Upper lobe of left lung (tissue), 6 donors: ENCODE results near the gene DIP2C. TPM values are rescaled to one million over a fixed set of nuclear protein-coding genes. Genes with fewer than 3 reads are reported as not detected.

ENCODE experiments used
- ATAC-seq, 2 donors: fragments of 200-7000 bp; cut with Tn5 transposase; one replicate each; pipeline ENCODE4 v1.9.1; 2022; ENCODE audit warnings: mild to moderate bottlenecking in 2 of 2, moderate library complexity in 2 of 2; ENCODE audit not compliant: low FRiP score in 2 of 2
- DNase-seq, 2 donors: peaks; one replicate each; pipeline ENCODE4 v3.0.0-alpha.2; 2019 to 2020
- H3K27ac ChIP-seq, 4 donors: fragments of 200-600 bp; sonication (generic); one replicate each; pipeline ENCODE4 v1.5.1; 2016 to 2019
- H3K27me3 ChIP-seq, 4 donors: fragments of 200-600 bp; sonication (generic); one replicate each; pipeline ENCODE4 v1.5.1; 2017 to 2019
- H3K36me3 ChIP-seq, 4 donors: fragments of 200-600 bp; sonication (generic); one replicate each; pipeline ENCODE4 v1.5.1; 2016 to 2019
- H3K4me1 ChIP-seq, 4 donors: fragments of 200-600 bp; sonication (generic); one replicate each; pipeline ENCODE4 v1.5.1; 2018 to 2019
- H3K4me3 ChIP-seq, 4 donors: fragments of 200-600 bp; sonication (generic); one replicate each; pipeline ENCODE4 v1.5.1; 2017 to 2019; ENCODE audit warnings: mild to moderate bottlenecking in 2 of 4, moderate library complexity in 1 of 4
- H3K9me3 ChIP-seq, 4 donors: fragments of 200-600 bp; sonication (generic); one replicate each; pipeline ENCODE4 v1.5.1; 2018 to 2019
- EP300 ChIP-seq, 4 donors: sonication (generic); formaldehyde crosslinking; IDR thresholded peaks; one replicate each; pipeline ENCODE4 v1.5.1; 2017; ENCODE audit warnings: antibody characterized with exemption in 4 of 4, control low read depth in 2 of 4
- POLR2A ChIP-seq, 4 donors: fragments of 450-650 bp; IDR thresholded peaks; one replicate each; pipeline ENCODE4 v1.5.1; 2016 to 2017; ENCODE audit warnings: antibody characterized with exemption in 4 of 4, mild to moderate bottlenecking in 2 of 4
- POLR2AphosphoS5 ChIP-seq, 2 donors: sonication (generic); formaldehyde crosslinking; IDR thresholded peaks; one replicate each; pipeline ENCODE4 v1.5.1; 2017; ENCODE audit warnings: antibody characterized with exemption in 2 of 2
- WGBS, 2 donors: methylation state at CpG; one replicate each; pipeline ENCODE4 v1.1.5; 2017 to 2018; 5-methylcytosine and 5-hydroxymethylcytosine counted together
- total RNA-seq, 6 donors: library from RNA; depleted of rRNA in 4 of 6; stranded (reverse); fragments of >200 nt in 4 of 6; gene quantifications; one replicate each; pipeline versions ENCODE4 v1.1.0 to v1.2.1, GENCODE V29; 2016 to 2021
- TF ChIP-seq, protein P1 (sequence below), 6 experiments: fragments of 450-650 bp in 4 of 6; fragments of 200-600 bp in 2 of 6; sonication (generic) in 2 of 6; IDR thresholded peaks; one replicate each; pipeline ENCODE4 v1.5.1; 2016 to 2019; ENCODE audit warnings: antibody characterized with exemption in 6 of 6
- donor health status: DM: no; HTN: no; CAD: no; lungs with moderate emphysema.
- donor health status: DM: no; HTN: yes; CAD: no; lungs with severe emphysema.

DIP2C gene
- total RNA-seq, 6 donors from 2014 or later: 11.6 to 32.5 (median 14.7) TPM

DNA sequence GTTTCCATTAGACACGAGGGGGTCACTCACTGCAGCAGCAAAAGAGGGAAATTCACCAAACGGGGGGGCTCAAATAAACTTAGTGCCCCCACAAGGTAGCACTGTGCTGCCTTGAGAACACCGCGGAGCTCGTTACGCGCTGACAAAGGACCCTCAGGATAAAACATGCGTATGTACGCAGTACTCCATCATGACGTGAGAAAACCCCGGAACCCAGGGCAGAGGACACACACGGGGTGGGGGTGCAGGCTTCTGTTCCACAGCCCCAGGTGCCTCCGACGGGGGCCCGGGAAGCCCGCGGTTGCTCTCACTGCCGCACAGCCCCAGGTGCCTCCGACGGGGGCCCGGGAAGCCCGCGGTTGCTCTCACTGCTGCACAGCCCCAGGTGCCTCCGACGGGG, 321.8 kb downstream of the DIP2C start:
- Histone ChIP-seq H3K4me1 (peaks cover 0 to 2% (median 0%) of the 10 kb centered on the region in 4 donors), H3K27me3 (no peaks in the 10 kb centered on the region), H3K36me3 (peaks cover 0 to 48% (median 26%) of the 10 kb centered on the region in 4 donors), H3K4me3 (no peak overlapping the region), H3K27ac (no peak overlapping the region), H3K9me3 (no peaks in the 10 kb centered on the region)
- 84 to 91% methylated on average over 18 of the region's 25 CpGs for WGBS, 2 donors
- DNase-seq (no peak), ATAC-seq (no peak)
- TF ChIP-seq EP300 (IDR thresholded peaks at IDR 0.05) (no peak), POLR2A (IDR thresholded peaks at IDR 0.05) (no peak), POLR2AphosphoS5 (IDR thresholded peaks at IDR 0.05) (no peak)
- TF ChIP-seq, protein P1, sequence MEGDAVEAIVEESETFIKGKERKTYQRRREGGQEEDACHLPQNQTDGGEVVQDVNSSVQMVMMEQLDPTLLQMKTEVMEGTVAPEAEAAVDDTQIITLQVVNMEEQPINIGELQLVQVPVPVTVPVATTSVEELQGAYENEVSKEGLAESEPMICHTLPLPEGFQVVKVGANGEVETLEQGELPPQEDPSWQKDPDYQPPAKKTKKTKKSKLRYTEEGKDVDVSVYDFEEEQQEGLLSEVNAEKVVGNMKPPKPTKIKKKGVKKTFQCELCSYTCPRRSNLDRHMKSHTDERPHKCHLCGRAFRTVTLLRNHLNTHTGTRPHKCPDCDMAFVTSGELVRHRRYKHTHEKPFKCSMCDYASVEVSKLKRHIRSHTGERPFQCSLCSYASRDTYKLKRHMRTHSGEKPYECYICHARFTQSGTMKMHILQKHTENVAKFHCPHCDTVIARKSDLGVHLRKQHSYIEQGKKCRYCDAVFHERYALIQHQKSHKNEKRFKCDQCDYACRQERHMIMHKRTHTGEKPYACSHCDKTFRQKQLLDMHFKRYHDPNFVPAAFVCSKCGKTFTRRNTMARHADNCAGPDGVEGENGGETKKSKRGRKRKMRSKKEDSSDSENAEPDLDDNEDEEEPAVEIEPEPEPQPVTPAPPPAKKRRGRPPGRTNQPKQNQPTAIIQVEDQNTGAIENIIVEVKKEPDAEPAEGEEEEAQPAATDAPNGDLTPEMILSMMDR (IDR thresholded peaks at IDR 0.05): no peak

DNA sequence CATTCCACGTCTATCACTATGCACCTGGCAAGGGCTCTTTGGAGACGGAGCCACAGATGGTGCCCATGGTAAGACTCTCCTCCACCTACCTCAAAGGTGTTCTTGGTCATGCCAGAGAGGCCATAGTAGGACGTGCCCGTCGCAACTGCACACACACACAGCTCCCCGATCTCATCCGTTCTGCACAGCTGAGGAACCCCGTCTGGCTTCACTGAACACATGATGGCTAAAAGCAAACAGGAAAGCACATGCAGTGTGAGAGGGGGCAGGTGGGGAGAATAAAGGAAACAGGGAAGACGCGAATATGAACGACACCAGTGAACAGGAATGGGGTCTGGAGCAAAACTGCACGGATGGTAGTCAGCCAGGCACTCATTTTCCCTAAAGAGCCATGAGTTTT, 323.3 kb downstream of the DIP2C start:
- Histone ChIP-seq H3K9me3 (no peaks in the 10 kb centered on the region), H3K27ac (no peak overlapping the region), H3K36me3 (peaks cover 0 to 57% (median 33%) of the 10 kb centered on the region in 4 donors), H3K4me1 (no peaks in the 10 kb centered on the region), H3K27me3 (no peaks in the 10 kb centered on the region), H3K4me3 (no peak overlapping the region)
- no peak for TF ChIP-seq EP300 (IDR thresholded peaks at IDR 0.05)
- no peak for TF ChIP-seq POLR2A (IDR thresholded peaks at IDR 0.05)
- TF ChIP-seq, protein P1 (IDR thresholded peaks at IDR 0.05): no peak
- no peak for TF ChIP-seq POLR2AphosphoS5 (IDR thresholded peaks at IDR 0.05)
- ATAC-seq: no peak
- WGBS, 2 donors: 92 to 95% methylated on average over 12 of the region's 12 CpGs
- DNase-seq: no peak

DNA sequence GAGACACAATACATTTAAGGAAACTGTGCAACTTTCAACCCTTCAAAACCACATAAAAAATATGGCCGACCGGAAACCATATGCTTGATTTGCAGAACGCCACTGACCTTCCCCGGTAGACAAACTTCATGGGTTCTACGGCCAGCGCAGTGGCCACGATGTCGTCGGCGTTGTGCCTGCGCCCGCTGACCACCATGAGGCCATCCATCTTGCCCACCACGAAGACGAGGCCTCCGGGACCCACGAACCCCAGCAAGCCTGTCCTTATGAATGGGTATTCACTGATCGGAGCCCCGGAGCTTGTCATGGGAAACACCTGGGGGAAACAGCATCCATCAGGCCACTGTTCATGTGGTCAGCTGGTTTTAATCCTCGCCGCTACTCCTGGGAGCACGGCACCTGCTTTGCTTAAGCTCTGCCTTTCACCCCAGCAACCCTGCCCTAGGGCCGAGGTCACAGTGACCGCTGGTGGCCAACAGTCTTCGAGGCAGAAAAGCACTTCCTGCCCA, 325.1 kb downstream of the DIP2C start:
- Histone ChIP-seq H3K27ac (no peak overlapping the region), H3K27me3 (no peaks in the 10 kb centered on the region), H3K4me1 (no peaks in the 10 kb centered on the region), H3K4me3 (no peak overlapping the region), H3K9me3 (no peaks in the 10 kb centered on the region), H3K36me3 (peaks cover 0 to 62% (median 38%) of the 10 kb centered on the region in 4 donors)
- DNase-seq: no peak
- no peak for ATAC-seq
- WGBS, 2 donors: 92 to 93% methylated on average over 15 to 24 of the region's 24 CpGs
- TF ChIP-seq, protein P1 (IDR thresholded peaks at IDR 0.05): no peak
- TF ChIP-seq POLR2A (IDR thresholded peaks at IDR 0.05) (no peak), POLR2AphosphoS5 (IDR thresholded peaks at IDR 0.05) (no peak), EP300 (IDR thresholded peaks at IDR 0.05) (no peak)

DNA sequence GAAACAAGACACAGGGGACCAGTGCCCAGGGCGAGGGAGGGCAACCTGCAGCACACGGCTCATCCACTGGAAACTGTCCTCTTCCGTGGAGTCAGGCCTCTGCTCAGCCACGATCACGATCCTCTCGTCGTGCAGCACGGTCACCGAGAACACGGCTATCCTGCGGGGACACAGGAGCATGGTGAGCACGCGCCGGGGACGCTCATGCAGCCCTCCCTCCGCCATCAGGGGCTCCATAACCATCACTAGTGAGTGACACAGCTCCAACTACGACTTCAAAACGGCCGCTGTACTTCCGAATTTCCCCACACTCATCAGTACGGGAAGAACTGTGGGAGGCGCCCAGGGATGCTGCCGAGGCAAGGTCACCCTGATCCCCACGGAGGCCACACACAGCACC, 326.3 kb downstream of the DIP2C start:
- TF ChIP-seq, protein P1 (IDR thresholded peaks at IDR 0.05): no peak
- no peak for TF ChIP-seq POLR2A (IDR thresholded peaks at IDR 0.05)
- TF ChIP-seq POLR2AphosphoS5 (IDR thresholded peaks at IDR 0.05): no peak
- TF ChIP-seq EP300 (IDR thresholded peaks at IDR 0.05): no peak
- peaks cover 0 to 57% (median 33%) of the 10 kb centered on the region in 4 donors for H3K36me3 ChIP-seq
- H3K4me3 ChIP-seq: no peak overlapping the region
- H3K27ac ChIP-seq: no peak overlapping the region
- no peaks in the 10 kb centered on the region for H3K27me3 ChIP-seq
- no peaks in the 10 kb centered on the region for H3K4me1 ChIP-seq
- no peak for ATAC-seq
- no peak for DNase-seq
- H3K9me3 ChIP-seq: no peaks in the 10 kb centered on the region
- 93 to 95% methylated on average over 17 to 24 of the region's 24 CpGs for WGBS, 2 donors
